ENCODE measurements around the gene RPTOR. TPM values are rescaled to one million over a fixed set of nuclear protein-coding genes. Genes with fewer than 3 reads are reported as not detected.

The RPTOR gene
- total and polyA plus RNA-seq, 10 of the 15 experiments (the other 5 are each of a cell fraction or from before 2014, with no cell fraction given) = 0.18 to 32.1 (median 7.8) TPM

DNA sequence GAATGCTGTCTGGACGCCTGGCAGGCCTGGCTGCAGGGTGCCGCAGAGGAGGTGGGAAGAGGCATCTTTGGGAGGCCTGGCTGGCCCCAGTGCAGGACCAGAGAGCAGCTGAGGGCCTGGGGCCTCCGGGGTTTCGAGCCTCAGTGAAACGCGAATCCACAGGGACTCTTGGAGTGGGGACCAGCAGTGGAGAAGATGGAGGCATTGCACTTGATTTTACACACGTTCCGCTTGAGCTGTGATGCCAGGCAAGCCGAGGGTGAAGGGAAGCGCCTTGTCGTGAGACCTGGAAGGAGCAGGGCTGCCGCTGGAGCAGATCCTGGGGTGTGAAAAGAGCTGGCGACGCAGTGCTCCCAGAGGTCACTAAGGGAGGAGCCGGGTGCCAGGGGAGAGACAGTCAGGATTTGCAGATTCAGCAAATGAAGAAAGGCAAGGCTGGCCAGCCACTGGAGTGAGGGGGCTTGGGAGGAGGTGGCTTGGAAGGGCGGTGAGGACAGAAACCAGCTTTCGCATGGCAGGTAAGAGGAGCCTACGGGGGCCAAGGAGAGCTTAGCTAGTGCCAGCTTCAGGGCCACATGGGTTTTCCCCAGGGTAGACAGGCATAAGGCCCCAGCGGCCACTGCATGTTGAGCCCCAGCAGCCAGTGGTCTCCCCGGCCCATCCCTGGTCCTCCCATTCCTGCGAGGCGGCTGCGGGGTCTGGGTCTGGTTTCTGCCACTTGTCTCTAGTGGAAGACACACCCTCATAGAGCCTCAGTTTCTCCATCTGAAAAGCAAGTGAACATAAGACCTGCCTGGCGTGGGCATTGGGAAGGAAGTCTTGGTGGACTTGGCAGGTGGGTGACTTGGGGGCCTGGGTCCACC is 271.8 kb downstream of the RPTOR start (continued):
- TF ChIP-seq PRDM15 (CRISPR knock-in tag; IDR thresholded peaks at IDR 0.05) (no peak), HDGF (IDR thresholded peaks at IDR 0.05) (no peak), CBX5 (IDR thresholded peaks at IDR 0.05; ENCODE audit: low read depth) (no peak), GABPA (IDR thresholded peaks at IDR 0.05; ENCODE audit: low read depth) (no peak)
- TF ChIP-seq, protein P1, sequence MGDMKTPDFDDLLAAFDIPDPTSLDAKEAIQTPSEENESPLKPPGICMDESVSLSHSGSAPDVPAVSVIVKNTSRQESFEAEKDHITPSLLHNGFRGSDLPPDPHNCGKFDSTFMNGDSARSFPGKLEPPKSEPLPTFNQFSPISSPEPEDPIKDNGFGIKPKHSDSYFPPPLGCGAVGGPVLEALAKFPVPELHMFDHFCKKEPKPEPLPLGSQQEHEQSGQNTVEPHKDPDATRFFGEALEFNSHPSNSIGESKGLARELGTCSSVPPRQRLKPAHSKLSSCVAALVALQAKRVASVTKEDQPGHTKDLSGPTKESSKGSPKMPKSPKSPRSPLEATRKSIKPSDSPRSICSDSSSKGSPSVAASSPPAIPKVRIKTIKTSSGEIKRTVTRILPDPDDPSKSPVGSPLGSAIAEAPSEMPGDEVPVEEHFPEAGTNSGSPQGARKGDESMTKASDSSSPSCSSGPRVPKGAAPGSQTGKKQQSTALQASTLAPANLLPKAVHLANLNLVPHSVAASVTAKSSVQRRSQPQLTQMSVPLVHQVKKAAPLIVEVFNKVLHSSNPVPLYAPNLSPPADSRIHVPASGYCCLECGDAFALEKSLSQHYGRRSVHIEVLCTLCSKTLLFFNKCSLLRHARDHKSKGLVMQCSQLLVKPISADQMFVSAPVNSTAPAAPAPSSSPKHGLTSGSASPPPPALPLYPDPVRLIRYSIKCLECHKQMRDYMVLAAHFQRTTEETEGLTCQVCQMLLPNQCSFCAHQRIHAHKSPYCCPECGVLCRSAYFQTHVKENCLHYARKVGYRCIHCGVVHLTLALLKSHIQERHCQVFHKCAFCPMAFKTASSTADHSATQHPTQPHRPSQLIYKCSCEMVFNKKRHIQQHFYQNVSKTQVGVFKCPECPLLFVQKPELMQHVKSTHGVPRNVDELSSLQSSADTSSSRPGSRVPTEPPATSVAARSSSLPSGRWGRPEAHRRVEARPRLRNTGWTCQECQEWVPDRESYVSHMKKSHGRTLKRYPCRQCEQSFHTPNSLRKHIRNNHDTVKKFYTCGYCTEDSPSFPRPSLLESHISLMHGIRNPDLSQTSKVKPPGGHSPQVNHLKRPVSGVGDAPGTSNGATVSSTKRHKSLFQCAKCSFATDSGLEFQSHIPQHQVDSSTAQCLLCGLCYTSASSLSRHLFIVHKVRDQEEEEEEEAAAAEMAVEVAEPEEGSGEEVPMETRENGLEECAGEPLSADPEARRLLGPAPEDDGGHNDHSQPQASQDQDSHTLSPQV (IDR thresholded peaks at IDR 0.05) = no peak
